K562 (cell line): ENCODE data around the gene PKIB. TPM values are rescaled to one million over a fixed set of nuclear protein-coding genes. Genes with fewer than 3 reads are reported as not detected.
A peak's percentile ranks its signal among the peaks of the same experiment; 100 is the strongest.

Experiments
- ATAC-seq: fragments of 200-7000 bp; cut with Tn5 transposase; 3 replicates; pipeline ENCODE4 v1.9.1; 2020; ENCODE audit warnings: moderate library complexity
- BruUV-seq: library from RNA; stranded (reverse); fragments of 400-500 nt; replicated peaks from 2 replicates; lab custom pipeline; 2021; lab: Mats Ljungman, UMichigan
- CTCF ChIA-PET: fragments of 300-600 bp; formaldehyde crosslinking; extraction: SDS; loops from one replicate; lab custom pipeline; 2021; ENCODE audit warnings: low intra/inter-chr PET ratio; lab: Yijun Ruan, JAX
- POLR2A ChIA-PET: fragments of 300-600, 350-650 bp; sonication (Branson Sonifier 250); formaldehyde crosslinking; extraction: SDS; loops from one replicate; lab custom pipeline; 2021; ENCODE audit warnings: antibody characterized with exemption, inconsistent platforms; lab: Yijun Ruan, JAX
- DNase-seq, 4 experiments: peaks; one replicate each; pipeline versions ENCODE4 v3.0.0 to v3.0.0-alpha.2; 2011 to 2018; ENCODE audit warnings: low spot score in 3 of 4, mixed read lengths in 3 of 4; ENCODE audit errors: extremely low read depth in 1 of 4
- FAIRE-seq: peaks from 2 replicates; lab custom pipeline; 2011; peaks lifted over from hg19 to GRCh38; lab: Jason Lieb, UNC
- H2AFZ ChIP-seq: 2 replicates; pipeline ENCODE4 v1.6.0; 2011; ENCODE audit warnings: low read depth, low read length, control low read depth, inconsistent platforms
- H3K27ac ChIP-seq: fragments of 200-600 bp; 3 replicates; pipeline ENCODE4 v1.8.0; 2011; ENCODE audit warnings: low read depth, mild to moderate bottlenecking, control low read depth, inconsistent platforms, low read length, moderate library complexity, mixed read lengths; ENCODE audit errors: extremely low read depth
- H3K27me3 ChIP-seq, 2 experiments: fragments of 300-600 bp in 1 of 2; 2 replicates in 1 of 2; 3 replicates in 1 of 2; pipeline versions ENCODE4 v1.6.0 to v1.8.0; 2011; ENCODE audit warnings: inconsistent platforms in 2 of 2, low read length in 2 of 2, mild to moderate bottlenecking in 1 of 2, mixed read lengths in 1 of 2, moderate library complexity in 1 of 2; ENCODE audit not compliant: control insufficient read depth in 2 of 2, insufficient read depth in 2 of 2
- H3K36me3 ChIP-seq: fragments of 300-600 bp; 3 replicates; pipeline ENCODE4 v1.8.0; 2011; ENCODE audit warnings: mild to moderate bottlenecking, low read length, inconsistent platforms; ENCODE audit not compliant: control insufficient read depth, insufficient read depth
- H3K4me1 ChIP-seq, 2 experiments: fragments of 200-600 bp in 1 of 2; replicated peaks in 1 of 2; 2 replicates in 1 of 2; 3 replicates in 1 of 2; pipeline versions ENCODE4 v1.5.1 to v1.8.0; 2011; ENCODE audit warnings: inconsistent platforms in 2 of 2, low read length in 2 of 2, mild to moderate bottlenecking in 1 of 2, mixed read lengths in 1 of 2, moderate library complexity in 1 of 2; ENCODE audit not compliant: control insufficient read depth in 2 of 2, insufficient read depth in 2 of 2
- H3K4me2 ChIP-seq: 2 replicates; pipeline ENCODE4 v1.6.1; 2011; ENCODE audit warnings: low read length, control low read depth, inconsistent platforms, mixed read lengths; ENCODE audit not compliant: insufficient read depth
- H3K4me3 ChIP-seq: fragments of 200-600 bp; sonication (generic), shearing (Covaris generic); 2 replicates; pipeline ENCODE4 v1.5.1; 2016; ENCODE audit warnings: control low read depth, inconsistent platforms
- H3K79me2 ChIP-seq: fragments of 200-600 bp; 3 replicates; pipeline ENCODE4 v1.8.0; 2011; ENCODE audit warnings: low read length, inconsistent platforms; ENCODE audit not compliant: control insufficient read depth, insufficient read depth
- H3K9ac ChIP-seq, 2 experiments: 2 replicates each; pipeline versions ENCODE4 v1.6.0 to v1.6.1; 2011; ENCODE audit warnings: low read depth in 2 of 2, low read length in 2 of 2, control low read depth in 1 of 2, inconsistent platforms in 1 of 2, mild to moderate bottlenecking in 1 of 2, mixed read lengths in 1 of 2; ENCODE audit not compliant: insufficient read depth in 1 of 2
- H3K9me1 ChIP-seq: one replicate; pipeline ENCODE4 v1.6.0; 2011; ENCODE audit warnings: inconsistent platforms, mild to moderate bottlenecking, low read length, moderate library complexity; ENCODE audit not compliant: control insufficient read depth, insufficient read depth
- H3K9me3 ChIP-seq: replicated peaks from 2 replicates; pipeline ENCODE4 v1.5.1; 2011; ENCODE audit warnings: low read depth, low read length, inconsistent platforms; ENCODE audit not compliant: control insufficient read depth, insufficient read depth
- H4K20me1 ChIP-seq: replicated peaks from 2 replicates; pipeline ENCODE4 v1.6.1; 2011; ENCODE audit warnings: low read length, inconsistent platforms, mixed read lengths; ENCODE audit not compliant: control insufficient read depth, insufficient read depth
- CEBPG ChIP-seq, 3 experiments: fragments of 200-800 bp in 1 of 3; sonication (Bioruptor generic) in 1 of 3; sonication (generic) in 1 of 3; formaldehyde crosslinking in 1 of 3; IDR thresholded peaks in 2 of 3; conservative IDR thresholded peaks in 1 of 3; 2 replicates each; pipeline versions ENCODE4 v1.6.1 to v1.8.0; 2016 to 2022; ENCODE audit warnings: missing compliant biosample characterization in 2 of 3, missing genetic modification characterization in 2 of 3, mild to moderate bottlenecking in 1 of 3, missing genetic modification reagents in 1 of 3
- HDAC1 ChIP-seq, 2 experiments: fragments of 450-650 bp; IDR thresholded peaks; 2 replicates each; pipeline ENCODE4 v1.6.1; 2016 to 2017; ENCODE audit warnings: inconsistent platforms in 1 of 2, mild to moderate bottlenecking in 1 of 2, moderate library complexity in 1 of 2
- MAZ ChIP-seq, 2 experiments: fragments of 450-650 bp in 1 of 2; sonication (generic) in 1 of 2; formaldehyde crosslinking; IDR thresholded peaks in 1 of 2; conservative IDR thresholded peaks in 1 of 2; 2 replicates each; pipeline versions ENCODE4 v1.4.0 to v1.5.0; 2020; ENCODE audit warnings: mild to moderate bottlenecking in 1 of 2, missing genetic modification reagents in 1 of 2
- SIX5 ChIP-seq, 2 experiments: IDR thresholded peaks; 2 replicates each; pipeline ENCODE4 v1.6.1; 2011; ENCODE audit warnings: low read length in 2 of 2, borderline replicate concordance in 1 of 2, low read depth in 1 of 2, mild to moderate bottlenecking in 1 of 2, moderate library complexity in 1 of 2; ENCODE audit not compliant: insufficient read depth in 1 of 2
- SNRNP70 ChIP-seq: fragments of 200-400 bp; formaldehyde crosslinking; optimal IDR thresholded peaks from 2 replicates; pipeline ENCODE3; 2017; ENCODE audit warnings: low read depth, low read length
- ZNF232 ChIP-seq: sonication (generic); formaldehyde crosslinking; IDR thresholded peaks from 2 replicates; pipeline ENCODE4 v1.8.0; 2022; ENCODE audit warnings: mild to moderate bottlenecking, missing genetic modification reagents
- WGBS: fragments of 100-300 bp; shearing (Covaris generic); methylation state at CpG from one replicate; pipeline ENCODE4 v1.1.6; 2016; ENCODE audit warnings: low coverage, mixed read lengths; ENCODE audit not compliant: insufficient coverage; ENCODE audit errors: missing lambda C conversion rate; 5-methylcytosine and 5-hydroxymethylcytosine counted together
- in situ Hi-C: fragments of 300-500 bp; cut with MboI; formaldehyde crosslinking; loops from 4 replicates; pipeline ENCODE4 v1.15.0; 2018; ENCODE audit warnings: inconsistent platforms, mixed read lengths
- intact Hi-C: fragments of 100-400 bp; cut with micrococcal nuclease; formaldehyde crosslinking; loops from 2 replicates; pipeline ENCODE4 v1.14.2; 2022
- polyA plus RNA-seq, 8 experiments: library from polyadenylated mRNA; depleted of rRNA in 4 of 8; stranded (reverse) in 5 of 8; unstranded in 3 of 8; fragments of >200 nt; fragmentation: Nextera tagmentation in 2 of 8; fragmentation: Illumina TruSeq in 1 of 8; extraction: Ambion mirVana in 2 of 8; extraction: Trizol in 1 of 8; gene quantifications; 2 replicates each; pipeline versions ENCODE4 v1.2.1 to v1.2.3, GENCODE V29; 2011 to 2014; ENCODE audit warnings: inconsistent platforms in 1 of 8, missing spikeins in 1 of 8
- total RNA-seq, 7 experiments: library from RNA; depleted of rRNA in 6 of 7; stranded (reverse); fragments of >200 nt in 6 of 7; fragmentation: Illumina TruSeq in 2 of 7; extraction: Trizol in 2 of 7; gene quantifications; 2 replicates each; pipeline versions ENCODE4 v1.2.1 to v1.2.3, GENCODE V29; 2011 to 2021; ENCODE audit warnings: low replicate concordance in 1 of 7

PKIB gene
- total and polyA plus RNA-seq, 9 of the 15 experiments (the other 6 are each of a cell fraction or from before 2014, with no cell fraction given): 14.8 to 37.5 (median 27.4) TPM

GRCh38 chr6:122770835-122771601 lies 160.8 kb downstream of the PKIB start:
- no peaks in the 10 kb centered on the region for H3K9me1 ChIP-seq
- no peak overlapping the region for H3K4me3 ChIP-seq
- DNase-seq (no peak), ATAC-seq (no peak), FAIRE-seq (no peak)
- intact Hi-C loops: no loop called here
- no peaks in the 10 kb centered on the region for H3K27me3 ChIP-seq
- 0% methylated on average over 1 of the region's 1 CpG for WGBS
- POLR2A ChIA-PET: no interaction called here
- CTCF ChIA-PET: no interaction called here
- no peaks in the 10 kb centered on the region for H4K20me1 ChIP-seq
- TF ChIP-seq HDAC1 (IDR thresholded peaks at IDR 0.05): no peak
- TF ChIP-seq SNRNP70: no peak
- TF ChIP-seq ZNF232 (CRISPR knock-in tag): no peak
- no peak for TF ChIP-seq SIX5 (IDR thresholded peaks at IDR 0.05; ENCODE audit: borderline replicate concordance in 1 of 2, insufficient read depth in 1 of 2, low read depth in 1 of 2, low read length in 2 of 2)
- TF ChIP-seq MAZ (CRISPR knock-in tag; conservative IDR thresholded peaks at IDR 0.05 in 1 of 2, IDR thresholded peaks at IDR 0.05 in 1 of 2): no peak
- TF ChIP-seq CEBPG (CRISPR knock-in tag; IDR thresholded peaks at IDR 0.05): no peak
- TF ChIP-seq CEBPG (tag; conservative IDR thresholded peaks at IDR 0.05 in 1 of 2, IDR thresholded peaks at IDR 0.05 in 1 of 2): peak in 1 of 2 experiments; percentile 34; a peak in 1 of 4 replicates
- no TSS peak for BruUV-seq
- H3K36me3 ChIP-seq: no peaks in the 10 kb centered on the region
- no peaks in the 10 kb centered on the region for H3K79me2 ChIP-seq
- in situ Hi-C loops: no loop called here
- H3K4me1 ChIP-seq: no peaks in the 10 kb centered on the region
- H2AFZ ChIP-seq: no peak overlapping the region
- no peaks in the 10 kb centered on the region for H3K9me3 ChIP-seq
- H3K9ac ChIP-seq: no peak overlapping the region
- no peak overlapping the region for H3K4me2 ChIP-seq
- no peak overlapping the region for H3K27ac ChIP-seq
